Measurements from ENCODE around the gene HLA-B. TPM values are rescaled to one million over a fixed set of nuclear protein-coding genes. Genes with fewer than 3 reads are reported as not detected.

HLA-B gene
- polyA plus RNA-seq, 1 donor from 2014 or later: 9.4 TPM

DNA sequence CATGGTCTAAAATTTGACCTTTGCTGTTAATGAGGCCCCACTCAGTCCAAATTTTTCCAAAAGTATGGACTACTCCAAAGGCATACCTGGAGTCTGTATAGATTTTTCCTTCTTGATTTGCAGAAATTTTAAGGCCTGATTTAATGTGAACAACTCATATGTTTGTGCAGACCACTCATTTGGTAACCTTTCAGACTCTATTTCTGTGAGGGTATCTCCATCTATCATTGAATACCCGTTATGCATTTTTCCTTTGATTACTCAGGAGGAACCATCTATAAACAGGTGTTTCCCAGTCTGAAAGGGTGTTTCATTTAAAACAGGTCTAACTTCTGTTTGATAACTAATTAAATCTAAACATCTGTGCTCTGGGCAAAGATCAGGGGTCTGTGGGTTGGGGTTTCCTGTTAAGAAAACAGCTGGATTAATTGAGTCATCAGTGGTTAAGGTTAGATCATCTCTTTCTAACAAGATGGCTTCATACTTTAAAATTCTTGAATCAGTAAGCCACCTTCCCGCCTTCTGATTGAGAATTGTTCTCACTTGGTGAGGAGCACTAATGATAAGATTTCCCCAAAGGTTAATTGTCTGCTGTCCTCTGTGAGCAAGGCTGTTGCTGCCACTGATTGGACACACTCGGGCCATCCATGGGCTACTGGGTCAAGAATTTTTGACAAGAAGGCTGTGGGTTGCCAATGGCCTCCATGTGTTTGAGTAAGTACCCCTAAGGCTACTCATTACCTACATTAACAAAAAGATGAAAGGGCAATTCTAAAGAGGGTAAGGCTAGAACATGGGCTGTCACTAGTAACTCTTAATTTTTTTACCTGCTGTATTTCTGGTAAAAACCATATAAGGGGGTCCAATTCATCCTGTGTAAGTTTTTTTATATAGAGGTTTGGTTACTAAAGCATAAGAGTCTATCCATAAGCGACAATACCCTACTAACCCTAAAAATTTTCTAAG is 24.1 kb downstream of the HLA-B start:
- Histone ChIP-seq H3K4me2 (ENCODE audit: low read length) (no peak overlapping the region), H3K27me3 (ENCODE audit: insufficient read depth, low read depth, low read length) (no peaks in the 10 kb centered on the region), H3F3A (ENCODE audit: insufficient read depth, low read length, poor library complexity, severe bottlenecking) (no peaks in the 10 kb centered on the region), H3K79me2 (replicated peaks; ENCODE audit: insufficient read depth, low read length) (no peaks in the 10 kb centered on the region), H3K4me3 (ENCODE audit: low read length) (no peak overlapping the region), H3K9ac (ENCODE audit: low read length) (no peak overlapping the region), H4K20me1 (ENCODE audit: insufficient read depth) (no peaks in the 10 kb centered on the region), H3K9me3 (ENCODE audit: low read length) (no peaks in the 10 kb centered on the region), H3K27ac (ENCODE audit: low read length) (no peak overlapping the region), H3K9me2 (ENCODE audit: insufficient read depth, low read length) (no peaks in the 10 kb centered on the region), H3K36me3 (ENCODE audit: insufficient read depth, low read length) (no peaks in the 10 kb centered on the region), H2AFZ (ENCODE audit: low read depth, low read length) (no peak overlapping the region)
- no peak for TF ChIP-seq TAF1 (IDR thresholded peaks at IDR 0.05; ENCODE audit: low read depth)

GRCh38 chr6:31328355-31328960 is 28.5 kb downstream of the HLA-B start:
- Histone ChIP-seq H3K9me3 (ENCODE audit: low read length) (no peaks in the 10 kb centered on the region), H3K27ac (ENCODE audit: low read length) (no peak overlapping the region), H3K9ac (ENCODE audit: low read length) (no peak overlapping the region), H2AFZ (ENCODE audit: low read depth, low read length) (no peak overlapping the region), H3K9me2 (ENCODE audit: insufficient read depth, low read length) (no peaks in the 10 kb centered on the region), H3K4me3 (ENCODE audit: low read length) (no peak overlapping the region), H3F3A (ENCODE audit: insufficient read depth, low read length, poor library complexity, severe bottlenecking) (no peaks in the 10 kb centered on the region), H3K4me2 (ENCODE audit: low read length) (no peak overlapping the region), H3K27me3 (ENCODE audit: insufficient read depth, low read depth, low read length) (no peaks in the 10 kb centered on the region), H3K79me2 (replicated peaks; ENCODE audit: insufficient read depth, low read length) (no peaks in the 10 kb centered on the region), H3K36me3 (ENCODE audit: insufficient read depth, low read length) (no peaks in the 10 kb centered on the region), H4K20me1 (ENCODE audit: insufficient read depth) (no peaks in the 10 kb centered on the region)
- no peak for TF ChIP-seq TAF1 (IDR thresholded peaks at IDR 0.05; ENCODE audit: low read depth)
- no peak for TF ChIP-seq EP300 (conservative IDR thresholded peaks at IDR 0.05; ENCODE audit: poor library complexity, severe bottlenecking)
- TF ChIP-seq RAD21 (conservative IDR thresholded peaks at IDR 0.05): no peak
- TF ChIP-seq EZH2 (IDR thresholded peaks at IDR 0.05; ENCODE audit: borderline replicate concordance, insufficient read depth, low read length, poor library complexity, severe bottlenecking): no peak
- no peak for TF ChIP-seq REST (IDR thresholded peaks at IDR 0.05; ENCODE audit: borderline replicate concordance)
- TF ChIP-seq SMC3 (conservative IDR thresholded peaks at IDR 0.05; ENCODE audit: poor library complexity): no peak
- no peak for TF ChIP-seq POLR2AphosphoS5 (IDR thresholded peaks at IDR 0.05)
- TF ChIP-seq, protein P1, sequence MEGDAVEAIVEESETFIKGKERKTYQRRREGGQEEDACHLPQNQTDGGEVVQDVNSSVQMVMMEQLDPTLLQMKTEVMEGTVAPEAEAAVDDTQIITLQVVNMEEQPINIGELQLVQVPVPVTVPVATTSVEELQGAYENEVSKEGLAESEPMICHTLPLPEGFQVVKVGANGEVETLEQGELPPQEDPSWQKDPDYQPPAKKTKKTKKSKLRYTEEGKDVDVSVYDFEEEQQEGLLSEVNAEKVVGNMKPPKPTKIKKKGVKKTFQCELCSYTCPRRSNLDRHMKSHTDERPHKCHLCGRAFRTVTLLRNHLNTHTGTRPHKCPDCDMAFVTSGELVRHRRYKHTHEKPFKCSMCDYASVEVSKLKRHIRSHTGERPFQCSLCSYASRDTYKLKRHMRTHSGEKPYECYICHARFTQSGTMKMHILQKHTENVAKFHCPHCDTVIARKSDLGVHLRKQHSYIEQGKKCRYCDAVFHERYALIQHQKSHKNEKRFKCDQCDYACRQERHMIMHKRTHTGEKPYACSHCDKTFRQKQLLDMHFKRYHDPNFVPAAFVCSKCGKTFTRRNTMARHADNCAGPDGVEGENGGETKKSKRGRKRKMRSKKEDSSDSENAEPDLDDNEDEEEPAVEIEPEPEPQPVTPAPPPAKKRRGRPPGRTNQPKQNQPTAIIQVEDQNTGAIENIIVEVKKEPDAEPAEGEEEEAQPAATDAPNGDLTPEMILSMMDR (IDR thresholded peaks at IDR 0.05; ENCODE audit: poor library complexity, severe bottlenecking): no peak
- TF ChIP-seq MXI1 (conservative IDR thresholded peaks at IDR 0.05; ENCODE audit: poor library complexity, severe bottlenecking): no peak

Measured in neural cell (in vitro differentiated cells).